Activated CD8-positive, alpha-beta memory T cell treated with anti-CD3 and anti-CD28 coated beads, Interleukin-2, amount 50 U/mL, for 24 hours (primary cell): ENCODE results near the gene PIGW.

Experiments used
- DNase-seq: peaks from one replicate; pipeline ENCODE4 v3.0.0-alpha.2; 2020; ENCODE audit errors: extremely low read depth

Gene PIGW

DNA sequence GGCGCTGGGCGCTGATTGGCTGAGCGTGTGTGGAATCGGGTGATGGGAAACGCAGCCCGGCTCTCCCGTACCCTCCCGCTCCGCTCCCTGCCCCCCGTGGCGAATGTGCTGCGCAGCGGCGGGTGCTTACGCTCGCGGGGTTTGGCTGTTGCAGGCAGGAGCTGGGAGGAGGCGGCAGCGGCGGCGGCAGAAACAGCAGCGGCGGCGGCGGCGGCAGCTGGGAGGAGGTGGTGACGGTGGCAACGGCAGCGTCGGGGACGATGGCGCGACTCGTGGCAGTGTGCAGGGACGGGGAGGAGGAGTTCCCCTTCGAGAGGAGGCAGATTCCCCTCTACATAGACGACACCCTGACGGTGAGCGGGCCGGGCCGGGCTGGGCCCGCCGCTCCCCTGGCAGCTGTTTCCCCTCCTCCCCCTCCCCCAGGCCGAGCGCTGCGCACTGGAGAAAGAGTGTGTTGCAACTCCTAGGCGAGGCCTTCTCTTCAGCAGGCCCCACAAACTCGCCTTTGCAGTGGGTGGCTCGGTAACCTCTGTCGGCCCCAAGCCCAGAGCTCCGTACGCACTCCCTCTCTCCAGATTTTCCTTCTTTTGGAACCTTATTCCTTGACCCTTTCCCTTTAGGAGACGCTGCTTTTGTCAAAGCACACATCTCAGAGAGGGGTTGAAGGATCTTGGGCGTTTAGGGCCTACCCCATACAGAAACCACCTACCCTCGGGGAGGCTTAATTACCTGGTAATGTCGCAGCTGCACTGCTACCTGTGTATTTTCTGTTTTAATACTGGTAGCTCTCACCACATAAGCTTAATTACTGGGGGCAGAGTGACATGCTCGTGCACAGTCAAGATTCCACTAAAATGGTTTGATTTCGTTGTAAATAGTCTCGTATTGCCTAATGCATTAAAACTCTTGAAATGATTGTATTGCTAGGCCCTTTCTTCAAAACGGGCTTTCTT lies 11.0 kb downstream of the PIGW start:
- DNase-seq, result peak; percentile 90

DNA sequence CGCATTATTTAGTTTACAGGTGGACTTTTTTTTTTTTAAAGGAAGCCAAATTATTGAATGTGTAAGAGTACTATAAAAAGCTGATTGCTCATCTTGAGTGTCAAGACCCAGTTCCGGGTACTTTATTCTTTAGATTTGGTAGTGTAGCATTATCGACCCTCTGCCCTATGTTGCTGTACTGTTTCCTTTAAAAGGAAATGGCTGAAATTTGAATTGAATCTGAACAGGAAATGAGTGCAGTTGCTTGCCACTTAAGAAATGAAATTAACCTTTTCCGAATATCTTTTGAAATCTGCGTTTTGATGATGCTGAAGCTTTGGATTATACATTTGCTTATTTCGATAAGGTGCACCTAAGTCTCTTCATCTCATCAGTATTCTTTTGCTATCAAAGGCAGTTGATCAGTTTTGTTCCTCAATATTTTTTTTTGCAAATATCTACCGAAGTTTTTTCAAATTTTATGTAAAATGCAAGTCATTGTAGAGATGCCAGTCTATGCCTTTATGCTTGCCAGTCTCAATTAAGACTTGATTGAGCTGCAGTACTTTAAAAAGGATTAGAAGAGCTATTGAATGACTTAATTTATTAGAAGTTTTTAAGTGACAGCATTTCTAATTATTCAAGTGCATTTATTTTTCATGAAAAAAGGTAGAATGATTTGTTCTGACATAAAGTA lies 11.8 kb downstream of the PIGW start:
- DNase-seq, result no peak

- DNase-seq, result no peak
Measured at GRCh38 chr17:36547776-36548175, 13.0 kb downstream of the PIGW start.

DNA sequence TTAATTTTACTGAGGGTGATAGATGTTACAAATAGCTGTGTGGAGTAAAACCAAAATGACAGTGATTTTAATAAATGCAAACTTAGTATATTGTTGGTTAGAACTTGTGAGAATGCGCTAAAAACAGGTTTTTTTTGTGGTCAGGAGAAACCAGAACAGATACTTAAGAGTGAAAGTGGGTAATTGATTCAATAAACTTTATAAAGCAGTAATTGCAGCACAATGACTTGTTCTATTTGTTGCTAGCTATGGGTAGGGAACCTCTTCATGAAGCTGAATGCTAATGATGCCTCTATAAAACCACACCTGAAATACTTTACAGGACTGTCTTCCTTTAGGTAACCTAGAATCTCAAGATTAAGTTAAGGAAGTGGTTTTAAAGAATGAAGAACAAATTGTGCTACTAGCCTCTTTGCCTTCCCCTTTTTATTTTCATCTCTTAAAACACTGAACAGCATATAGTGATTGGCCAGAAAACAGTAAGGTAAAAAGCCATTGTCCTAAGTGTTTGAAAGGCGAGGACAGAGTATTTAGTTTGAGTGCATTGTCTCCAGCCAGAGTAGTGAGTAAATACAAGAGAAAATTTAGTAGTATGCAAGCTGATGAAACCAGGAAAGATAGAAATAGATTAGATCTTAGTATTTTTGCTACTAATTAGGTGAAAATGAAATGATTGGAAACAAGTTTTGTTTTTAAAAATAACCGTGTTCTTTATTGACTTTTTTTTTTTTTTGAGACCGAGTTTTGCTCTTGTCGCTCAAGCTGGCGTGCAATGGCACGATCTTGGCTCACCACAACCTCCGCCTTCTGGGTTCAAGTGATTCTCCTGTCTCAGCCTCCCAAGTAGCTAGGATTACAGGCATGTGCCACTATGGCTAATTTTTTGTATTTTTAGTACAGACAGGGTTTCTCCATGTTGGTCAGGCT lies 16.0 kb downstream of the PIGW start:
- DNase-seq, result no peak

DNA sequence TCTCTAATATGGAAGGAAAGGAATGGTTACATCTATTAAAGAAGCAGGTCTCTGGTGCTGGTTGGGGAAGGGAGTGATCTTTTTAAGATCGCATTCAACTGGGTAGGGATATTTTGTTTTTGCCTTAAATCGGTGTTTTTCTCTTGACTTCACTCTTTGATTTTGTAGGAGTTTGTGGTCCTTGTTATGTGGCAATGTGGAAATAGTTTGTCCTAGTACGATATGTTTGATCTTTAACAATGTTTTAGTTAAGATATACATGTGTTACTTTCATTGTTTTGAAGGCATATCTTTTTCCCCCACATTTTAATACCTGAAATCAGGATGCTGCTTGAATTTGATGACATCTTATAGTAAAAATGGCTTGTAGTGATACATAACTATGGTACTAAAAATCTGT lies 18.7 kb downstream of the PIGW start:
- no peak for DNase-seq

- DNase-seq, result no peak
Measured at GRCh38 chr17:36566081-36566480, 31.3 kb downstream of the PIGW start.

DNA sequence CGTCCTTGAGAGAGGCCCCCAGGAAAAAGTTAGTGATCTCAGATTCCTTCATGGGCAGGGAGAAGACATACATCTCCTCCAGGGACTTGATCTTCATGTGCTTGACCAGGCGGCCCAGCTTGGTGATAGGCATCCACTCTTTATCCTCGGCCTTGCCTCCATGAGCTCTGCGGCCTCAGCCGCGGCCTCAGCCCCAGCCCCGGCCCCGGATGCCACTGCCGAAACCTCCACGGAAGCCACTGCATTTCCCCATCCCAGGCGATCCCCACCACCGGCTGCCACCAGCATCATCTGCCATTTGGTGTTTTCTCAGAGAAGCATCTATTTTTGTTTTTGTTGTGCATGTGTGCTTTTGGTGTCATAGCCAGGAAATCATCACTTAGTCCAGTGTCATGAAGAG lies 40.2 kb downstream of the PIGW start:
- DNase-seq, result no peak

- DNase-seq, result no peak
Measured at GRCh38 chr17:36576793-36577192, 42.0 kb downstream of the PIGW start.

GRCh38 chr17:36578671-36579070 lies 43.9 kb downstream of the PIGW start:
- no peak for DNase-seq

DNA sequence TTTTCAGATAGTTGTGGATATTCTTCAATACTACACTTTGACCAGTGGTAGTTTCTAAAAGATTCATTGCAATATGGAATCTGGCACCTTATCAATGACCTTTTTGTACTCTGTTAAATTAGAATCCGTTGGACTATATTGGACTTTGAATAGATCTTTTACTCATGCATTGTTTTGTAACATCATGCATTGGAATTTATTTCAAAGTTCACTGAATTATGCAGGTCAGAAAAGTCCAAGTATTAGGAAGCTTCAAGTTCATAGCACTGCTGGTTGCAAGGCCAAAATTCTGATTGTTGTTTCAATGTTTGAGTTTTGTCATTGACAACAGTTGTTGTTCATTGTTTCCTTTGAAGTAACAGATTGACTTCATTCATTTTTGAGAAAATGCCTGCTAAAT lies 49.0 kb downstream of the PIGW start:
- DNase-seq, result no peak

- DNase-seq, result no peak
Measured at GRCh38 chr17:36586138-36586537, 51.4 kb downstream of the PIGW start.
